ENCODE measurements around the gene PCDH12.

DNA sequence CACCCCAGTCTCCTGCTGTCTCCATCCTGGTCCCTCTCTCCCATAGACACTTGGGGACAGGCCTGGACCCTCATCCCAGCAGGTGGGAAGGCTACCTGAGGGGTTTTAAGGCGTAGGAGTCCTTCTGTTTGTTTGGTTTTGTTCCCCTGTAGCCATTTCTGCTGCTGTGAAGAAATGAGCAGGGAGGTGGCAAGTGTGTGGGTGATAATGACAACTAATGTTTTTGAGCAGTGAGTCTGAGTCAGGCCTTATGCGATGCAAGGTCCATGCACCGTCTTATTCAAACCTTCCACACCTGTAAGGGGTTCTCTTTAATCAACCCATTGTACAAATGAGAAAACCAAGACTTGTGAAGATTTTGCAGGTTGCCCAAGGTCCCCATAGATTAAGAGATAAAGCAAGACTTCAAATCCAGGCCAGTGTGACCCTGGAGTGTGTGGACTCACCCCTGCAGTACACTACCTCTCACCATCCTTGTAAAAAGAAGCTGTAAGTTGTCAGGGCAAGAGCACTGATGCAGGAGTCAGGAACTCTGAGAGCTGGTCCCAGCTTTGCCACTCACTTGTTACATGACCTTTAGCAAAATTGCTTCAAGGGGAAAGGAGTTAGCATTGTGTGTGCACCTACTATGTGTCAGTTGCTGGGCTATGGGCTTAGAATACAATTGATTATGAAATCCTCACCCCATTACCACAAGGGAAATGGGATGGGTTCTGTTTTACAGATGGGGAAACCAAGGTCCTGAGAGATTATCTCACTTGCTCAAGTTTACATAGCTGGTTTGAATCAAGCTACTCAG, 7.6 kb downstream of the PCDH12 start:
- TF ChIP-seq, protein P1, sequence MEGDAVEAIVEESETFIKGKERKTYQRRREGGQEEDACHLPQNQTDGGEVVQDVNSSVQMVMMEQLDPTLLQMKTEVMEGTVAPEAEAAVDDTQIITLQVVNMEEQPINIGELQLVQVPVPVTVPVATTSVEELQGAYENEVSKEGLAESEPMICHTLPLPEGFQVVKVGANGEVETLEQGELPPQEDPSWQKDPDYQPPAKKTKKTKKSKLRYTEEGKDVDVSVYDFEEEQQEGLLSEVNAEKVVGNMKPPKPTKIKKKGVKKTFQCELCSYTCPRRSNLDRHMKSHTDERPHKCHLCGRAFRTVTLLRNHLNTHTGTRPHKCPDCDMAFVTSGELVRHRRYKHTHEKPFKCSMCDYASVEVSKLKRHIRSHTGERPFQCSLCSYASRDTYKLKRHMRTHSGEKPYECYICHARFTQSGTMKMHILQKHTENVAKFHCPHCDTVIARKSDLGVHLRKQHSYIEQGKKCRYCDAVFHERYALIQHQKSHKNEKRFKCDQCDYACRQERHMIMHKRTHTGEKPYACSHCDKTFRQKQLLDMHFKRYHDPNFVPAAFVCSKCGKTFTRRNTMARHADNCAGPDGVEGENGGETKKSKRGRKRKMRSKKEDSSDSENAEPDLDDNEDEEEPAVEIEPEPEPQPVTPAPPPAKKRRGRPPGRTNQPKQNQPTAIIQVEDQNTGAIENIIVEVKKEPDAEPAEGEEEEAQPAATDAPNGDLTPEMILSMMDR (IDR thresholded peaks at IDR 0.05): no peak
- TF ChIP-seq POLR2A (IDR thresholded peaks at IDR 0.05): no peak

Measured in body of pancreas (tissue), 4 donors.